H1 (cell line): ENCODE measurements around the gene ANXA2R. TPM values are rescaled to one million over a fixed set of nuclear protein-coding genes. Genes with fewer than 3 reads are reported as not detected.

ENCODE experiments used
- CTCF ChIA-PET: fragments of 300-600 bp; sonication (Branson Sonifier 250); formaldehyde crosslinking; loops from one replicate; lab custom pipeline; 2021; ENCODE audit not compliant: partially characterized antibody; lab: Charles Lee
- POLR2A ChIA-PET: fragments of 300-600 bp; sonication (Branson Sonifier 250); formaldehyde crosslinking; loops from one replicate; lab custom pipeline; 2021; ENCODE audit warnings: inconsistent platforms; ENCODE audit not compliant: partially characterized antibody; lab: Charles Lee
- DNase-seq, 2 experiments: peaks; one replicate each; pipeline versions ENCODE4 v3.0.0 to v3.0.0-alpha.2; 2010 to 2022; ENCODE audit warnings: low spot score in 2 of 2, low read depth in 1 of 2, mixed read lengths in 1 of 2
- FAIRE-seq: peaks from 2 replicates; lab custom pipeline; 2011; peaks lifted over from hg19 to GRCh38; lab: Jason Lieb, UNC
- H2AFZ ChIP-seq: 2 replicates; pipeline ENCODE4 v1.8.1; 2012; ENCODE audit warnings: low read length, inconsistent platforms
- H2AK5ac ChIP-seq: 2 replicates; pipeline ENCODE4 v1.6.1; 2013; ENCODE audit warnings: low read depth, low read length
- H2BK120ac ChIP-seq: replicated peaks from 2 replicates; pipeline ENCODE3; 2013; ENCODE audit warnings: low read depth, low read length, inconsistent platforms
- H2BK12ac ChIP-seq: 2 replicates; pipeline ENCODE4 v1.6.1; 2013; ENCODE audit warnings: low read depth, low read length
- H2BK15ac ChIP-seq: 2 replicates; pipeline ENCODE4 v1.6.1; 2013; ENCODE audit warnings: low read length
- H2BK20ac ChIP-seq: 2 replicates; pipeline ENCODE4 v1.6.1; 2013; ENCODE audit warnings: low read length
- H2BK5ac ChIP-seq: 2 replicates; pipeline ENCODE4 v1.6.1; 2013; ENCODE audit warnings: low read depth, low read length
- H3K14ac ChIP-seq: 2 replicates; pipeline ENCODE4 v1.6.1; 2013; ENCODE audit warnings: inconsistent platforms; ENCODE audit not compliant: insufficient read length
- H3K18ac ChIP-seq: 2 replicates; pipeline ENCODE4 v1.6.1; 2013; ENCODE audit warnings: low read length; ENCODE audit errors: extremely low read depth
- H3K23ac ChIP-seq: 2 replicates; pipeline ENCODE4 v1.6.1; 2013; ENCODE audit warnings: inconsistent platforms; ENCODE audit not compliant: insufficient read length
- H3K23me2 ChIP-seq: 2 replicates; pipeline ENCODE4 v1.6.1; 2013; ENCODE audit warnings: low read depth, low read length
- H3K27ac ChIP-seq: 2 replicates; pipeline ENCODE4 v1.6.1; 2011; ENCODE audit warnings: low read depth, low read length, inconsistent platforms
- H3K27me3 ChIP-seq, 4 experiments: replicated peaks in 1 of 4; 1 replicate in 1 of 4; 2 replicates in 3 of 4; pipeline versions ENCODE4 v1.6.1 to v1.8.1; 2011 to 2013; ENCODE audit warnings: low read length in 3 of 4, mild to moderate bottlenecking in 3 of 4, inconsistent platforms in 2 of 4, mixed read lengths in 2 of 4, moderate library complexity in 1 of 4; ENCODE audit not compliant: control insufficient read depth in 3 of 4, insufficient read depth in 3 of 4; ENCODE audit errors: extremely low read depth in 1 of 4
- H3K36me3 ChIP-seq, 4 experiments: 2 replicates each; pipeline versions ENCODE4 v1.6.1 to v1.8.1; 2011 to 2013; ENCODE audit warnings: mild to moderate bottlenecking in 4 of 4, low read length in 3 of 4, moderate library complexity in 2 of 4, control low read depth in 1 of 4, inconsistent platforms in 1 of 4; ENCODE audit not compliant: insufficient read depth in 4 of 4, control insufficient read depth in 2 of 4
- H3K4ac ChIP-seq: replicated peaks from 2 replicates; pipeline ENCODE3; 2013; ENCODE audit warnings: low read length, low read depth, mixed read lengths, inconsistent platforms; ENCODE audit not compliant: insufficient read length
- H3K4me1 ChIP-seq, 4 experiments: replicated peaks in 1 of 4; 1 replicate in 1 of 4; 2 replicates in 3 of 4; pipeline versions ENCODE4 v1.6.1 to v1.8.1; 2011 to 2013; ENCODE audit warnings: low read length in 3 of 4, inconsistent platforms in 2 of 4, mixed read lengths in 1 of 4; ENCODE audit not compliant: insufficient read depth in 4 of 4, control insufficient read depth in 3 of 4
- H3K4me2 ChIP-seq, 2 experiments: 2 replicates each; pipeline versions ENCODE4 v1.6.1 to v1.8.1; 2011 to 2013; ENCODE audit warnings: low read depth in 2 of 2, low read length in 2 of 2, control low read depth in 1 of 2, inconsistent platforms in 1 of 2, mild to moderate bottlenecking in 1 of 2; ENCODE audit not compliant: insufficient read depth in 1 of 2
- H3K4me3 ChIP-seq, 4 experiments: fragments of 200-600, 300-600 bp in 1 of 4; sonication (generic), shearing (Covaris generic), sonication (Bioruptor Twin) in 1 of 4; 2 replicates each; pipeline versions ENCODE4 v1.5.1 to v1.8.1; 2011 to 2016; ENCODE audit warnings: low read length in 4 of 4, low read depth in 3 of 4, control low read depth in 2 of 4, inconsistent platforms in 2 of 4, mild to moderate bottlenecking in 2 of 4, mixed read lengths in 1 of 4, moderate library complexity in 1 of 4; ENCODE audit not compliant: insufficient read depth in 2 of 4; ENCODE audit errors: extremely low read depth in 1 of 4
- H3K56ac ChIP-seq: replicated peaks from 2 replicates; pipeline ENCODE3; 2013; ENCODE audit warnings: low read depth, mild to moderate bottlenecking, mixed read lengths, low read length, inconsistent platforms; ENCODE audit not compliant: insufficient read length
- H3K79me1 ChIP-seq: 2 replicates; pipeline ENCODE4 v1.6.1; 2013; ENCODE audit warnings: low read depth, low read length, control low read depth
- H3K79me2 ChIP-seq, 2 experiments: 2 replicates each; pipeline versions ENCODE4 v1.6.1 to v1.8.1; 2012 to 2013; ENCODE audit warnings: low read length in 2 of 2, mild to moderate bottlenecking in 2 of 2, inconsistent platforms in 1 of 2; ENCODE audit not compliant: insufficient read depth in 2 of 2, control insufficient read depth in 1 of 2
- H3K9ac ChIP-seq, 4 experiments: replicated peaks in 1 of 4; 1 replicate in 1 of 4; 2 replicates in 3 of 4; pipeline versions ENCODE4 v1.6.1 to v1.8.1; 2011 to 2013; ENCODE audit warnings: low read depth in 3 of 4, low read length in 3 of 4, control low read depth in 2 of 4, mild to moderate bottlenecking in 2 of 4, moderate library complexity in 2 of 4, inconsistent platforms in 1 of 4; ENCODE audit errors: extremely low read depth in 1 of 4
- H3K9me3 ChIP-seq, 2 experiments: 2 replicates each; pipeline versions ENCODE4 v1.6.1 to v1.8.1; 2012 to 2013; ENCODE audit warnings: mild to moderate bottlenecking in 2 of 2, moderate library complexity in 2 of 2, control low read depth in 1 of 2, inconsistent platforms in 1 of 2, low read depth in 1 of 2, low read length in 1 of 2, mixed read lengths in 1 of 2; ENCODE audit not compliant: insufficient read depth in 2 of 2
- H4K20me1 ChIP-seq, 2 experiments: replicated peaks in 1 of 2; 2 replicates each; pipeline versions ENCODE3 to v1.8.1; 2011 to 2013; ENCODE audit warnings: inconsistent platforms in 2 of 2, low read length in 2 of 2, mild to moderate bottlenecking in 1 of 2; ENCODE audit not compliant: insufficient read depth in 2 of 2, control insufficient read depth in 1 of 2
- H4K5ac ChIP-seq: 2 replicates; pipeline ENCODE4 v1.6.1; 2013; ENCODE audit warnings: low read length, low read depth, mixed read lengths, inconsistent platforms; ENCODE audit not compliant: insufficient read length
- H4K8ac ChIP-seq: 2 replicates; pipeline ENCODE4 v1.8.0; 2013; ENCODE audit warnings: mild to moderate bottlenecking, moderate library complexity, low read length, inconsistent platforms; ENCODE audit not compliant: insufficient read depth; ENCODE audit errors: extremely low read depth
- H4K91ac ChIP-seq: replicated peaks from 2 replicates; pipeline ENCODE3; 2013; ENCODE audit warnings: low read length, mixed read lengths, inconsistent platforms; ENCODE audit not compliant: insufficient read length
- CBX5 ChIP-seq: fragments of 300-800, 300-1000 bp; sonication (generic); IDR thresholded peaks from 2 replicates; pipeline ENCODE4 v1.7.1; 2016; ENCODE audit warnings: antibody characterized with exemption, low read length, low read depth
- PHF8 ChIP-seq: fragments of 200-600 bp; sonication (generic); conservative IDR thresholded peaks from 2 replicates; pipeline ENCODE4 v1.7.1; 2012; ENCODE audit warnings: low read depth, mild to moderate bottlenecking, inconsistent platforms, low read length, moderate library complexity
- TAF1 ChIP-seq: IDR thresholded peaks from 2 replicates; pipeline ENCODE4 v1.6.1; 2011; ENCODE audit warnings: mild to moderate bottlenecking, low read depth, low read length
- WGBS, 2 experiments: shearing (Covaris generic) in 1 of 2; methylation state at CpG; one replicate each; pipeline versions ENCODE4 v1.1.6 to v1.1.7; 2013 to 2015; ENCODE audit warnings: low lambda C conversion rate in 2 of 2, mixed read lengths in 2 of 2, inconsistent platforms in 1 of 2, low coverage in 1 of 2, missing lambda C conversion rate in 1 of 2; ENCODE audit not compliant: insufficient replicate concordance in 2 of 2, insufficient coverage in 1 of 2, insufficient read length in 1 of 2; ENCODE audit errors: extremely low coverage in 1 of 2, missing lambda C conversion rate in 1 of 2; 5-methylcytosine and 5-hydroxymethylcytosine counted together
- polyA plus RNA-seq, 7 experiments: library from polyadenylated mRNA; depleted of rRNA in 3 of 7; stranded (reverse) in 5 of 7; unstranded in 2 of 7; fragments of >200 nt in 5 of 7; fragments of 200-250 nt in 2 of 7; gene quantifications; 1 replicate in 5 of 7; 2 replicates in 1 of 7; 4 replicates in 1 of 7; pipeline versions ENCODE4 v1.2.1 to v1.2.3, GENCODE V29; 2011 to 2013; ENCODE audit warnings: missing spikeins in 2 of 7, mixed read lengths in 2 of 7
- total RNA-seq: library from RNA; stranded (reverse); fragmentation: NEBNext Ultra II Directional; extraction: Animal tissue kit (Norgen Biotek cat#: 25700); gene quantifications from 2 replicates; pipeline ENCODE4 v1.2.1, GENCODE V29; 2021

The ANXA2R gene
- total and polyA plus RNA-seq, 2 of the 8 experiments (the other 6 are each of a cell fraction or from before 2014, with no cell fraction given) = 0.08 to 0.17 TPM

- no peak overlapping the region for H3K18ac ChIP-seq
- no peak overlapping the region for H3K23ac ChIP-seq
- no peak overlapping the region for H3K4me2 ChIP-seq
- 87% methylated on average over 5 of the region's 5 CpGs; no CpG with 5 or more reads in 1 of the 2 experiments for WGBS, 2 experiments
- ChIA-PET CTCF (no interaction called here), POLR2A (interaction anchor here (0.7 kb wide), 1 partner anchor 169 kb away, joined by 4 read pairs; no protein-coding TSS in a partner anchor)
- H2BK20ac ChIP-seq = no peak overlapping the region
- H3K23me2 ChIP-seq = no peaks in the 10 kb centered on the region
- no peaks in the 10 kb centered on the region for H4K20me1 ChIP-seq
- no peak overlapping the region for H3K4me3 ChIP-seq
- no peak overlapping the region for H2BK12ac ChIP-seq
- H3K79me1 ChIP-seq = no peaks in the 10 kb centered on the region
- H3K36me3 ChIP-seq = no peaks in the 10 kb centered on the region; a peak in 1 of 8 replicates
- FAIRE-seq (no peak), DNase-seq (no peak)
- H3K4me1 ChIP-seq = no peaks in the 10 kb centered on the region
- H2AFZ ChIP-seq = no peak overlapping the region
- H2BK15ac ChIP-seq = no peak overlapping the region
- no peak overlapping the region for H4K8ac ChIP-seq
- no peak overlapping the region for H3K9ac ChIP-seq
- no peak overlapping the region for H2BK5ac ChIP-seq
- no peaks in the 10 kb centered on the region for H3K79me2 ChIP-seq
- H4K91ac ChIP-seq = no peak overlapping the region
- H3K56ac ChIP-seq = no peak overlapping the region
- H3K27ac ChIP-seq = no peak overlapping the region
- H3K4ac ChIP-seq = no peak overlapping the region
- H3K9me3 ChIP-seq = peaks cover 10 to 12% of the 10 kb centered on the region in 2 experiments
- H3K27me3 ChIP-seq = no peaks in the 10 kb centered on the region
- H2BK120ac ChIP-seq = no peak overlapping the region
- no peak overlapping the region for H3K14ac ChIP-seq
- no peak overlapping the region for H2AK5ac ChIP-seq
- no peak overlapping the region for H4K5ac ChIP-seq
- TF ChIP-seq TAF1 = no peak
- TF ChIP-seq PHF8 = no peak
- TF ChIP-seq CBX5 = no peak
Observed at GRCh38 chr5:43085453-43085852, 45.3 kb upstream of the ANXA2R start.
